Measurements from ENCODE around the gene SPDL1. TPM values are rescaled to one million over a fixed set of nuclear protein-coding genes. Genes with fewer than 3 reads are reported as not detected.
A peak's percentile ranks its signal among the peaks of the same experiment; 100 is the strongest.

Gene SPDL1
- total RNA-seq, 1 experiment from 2014 or later = 72.6 TPM

DNA sequence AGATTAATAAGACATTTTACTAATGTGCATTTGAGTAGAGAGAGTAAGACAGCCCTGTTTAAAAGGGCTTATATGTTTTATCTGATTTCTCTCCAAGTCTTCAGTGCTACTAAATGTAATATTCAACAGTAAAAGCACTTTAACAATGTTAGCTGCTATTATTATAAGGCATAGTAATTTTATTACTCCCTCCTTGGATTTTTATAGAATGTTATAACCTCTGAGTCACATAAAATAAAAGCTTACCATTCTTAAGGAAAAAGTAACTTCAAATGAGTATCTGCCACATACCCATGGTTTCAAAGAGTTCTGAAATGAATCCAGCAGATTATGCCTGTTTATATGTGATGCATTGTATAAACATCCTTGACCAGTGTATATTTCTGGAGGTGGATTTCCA lies 19.0 kb downstream of the SPDL1 start:
- Histone ChIP-seq H3K9me3 (ENCODE audit: control insufficient read depth, insufficient read depth, low read depth, low read length) (no peaks in the 10 kb centered on the region), H3K36me3 (ENCODE audit: control insufficient read depth, insufficient read depth, low read length) (peaks cover 45% of the 10 kb centered on the region), H3K4me3 (ENCODE audit: low read depth in 2 of 2, low read length in 2 of 2) (no peak overlapping the region), H3K27me3 (ENCODE audit: control insufficient read depth, insufficient read depth, low read length) (no peaks in the 10 kb centered on the region), H3K27ac (ENCODE audit: low read length) (peak overlapping the region; percentile 41; the same call in 1 of the 2 replicates), H3K4me1 (ENCODE audit: control insufficient read depth, insufficient read depth, low read length) (peaks cover 5% of the 10 kb centered on the region; the same call in 1 of the 2 replicates)
- TF ChIP-seq TCF7L2 (IDR thresholded peaks at IDR 0.05; ENCODE audit: low read depth, low read length) = peak; percentile 33; the same call in 1 of the 2 replicates
- no peak for TF ChIP-seq SIN3A (IDR thresholded peaks at IDR 0.05; ENCODE audit: borderline replicate concordance, insufficient read depth, low read depth, low read length)
- TF ChIP-seq, protein P1, sequence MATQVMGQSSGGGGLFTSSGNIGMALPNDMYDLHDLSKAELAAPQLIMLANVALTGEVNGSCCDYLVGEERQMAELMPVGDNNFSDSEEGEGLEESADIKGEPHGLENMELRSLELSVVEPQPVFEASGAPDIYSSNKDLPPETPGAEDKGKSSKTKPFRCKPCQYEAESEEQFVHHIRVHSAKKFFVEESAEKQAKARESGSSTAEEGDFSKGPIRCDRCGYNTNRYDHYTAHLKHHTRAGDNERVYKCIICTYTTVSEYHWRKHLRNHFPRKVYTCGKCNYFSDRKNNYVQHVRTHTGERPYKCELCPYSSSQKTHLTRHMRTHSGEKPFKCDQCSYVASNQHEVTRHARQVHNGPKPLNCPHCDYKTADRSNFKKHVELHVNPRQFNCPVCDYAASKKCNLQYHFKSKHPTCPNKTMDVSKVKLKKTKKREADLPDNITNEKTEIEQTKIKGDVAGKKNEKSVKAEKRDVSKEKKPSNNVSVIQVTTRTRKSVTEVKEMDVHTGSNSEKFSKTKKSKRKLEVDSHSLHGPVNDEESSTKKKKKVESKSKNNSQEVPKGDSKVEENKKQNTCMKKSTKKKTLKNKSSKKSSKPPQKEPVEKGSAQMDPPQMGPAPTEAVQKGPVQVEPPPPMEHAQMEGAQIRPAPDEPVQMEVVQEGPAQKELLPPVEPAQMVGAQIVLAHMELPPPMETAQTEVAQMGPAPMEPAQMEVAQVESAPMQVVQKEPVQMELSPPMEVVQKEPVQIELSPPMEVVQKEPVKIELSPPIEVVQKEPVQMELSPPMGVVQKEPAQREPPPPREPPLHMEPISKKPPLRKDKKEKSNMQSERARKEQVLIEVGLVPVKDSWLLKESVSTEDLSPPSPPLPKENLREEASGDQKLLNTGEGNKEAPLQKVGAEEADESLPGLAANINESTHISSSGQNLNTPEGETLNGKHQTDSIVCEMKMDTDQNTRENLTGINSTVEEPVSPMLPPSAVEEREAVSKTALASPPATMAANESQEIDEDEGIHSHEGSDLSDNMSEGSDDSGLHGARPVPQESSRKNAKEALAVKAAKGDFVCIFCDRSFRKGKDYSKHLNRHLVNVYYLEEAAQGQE (IDR thresholded peaks at IDR 0.05; ENCODE audit: insufficient read depth in 1 of 2, low read depth in 2 of 2, low read length in 1 of 2) = no peak
- TF ChIP-seq POLR2AphosphoS5 (IDR thresholded peaks at IDR 0.05; ENCODE audit: low read depth, low read length) = no peak
- TF ChIP-seq, protein P2, sequence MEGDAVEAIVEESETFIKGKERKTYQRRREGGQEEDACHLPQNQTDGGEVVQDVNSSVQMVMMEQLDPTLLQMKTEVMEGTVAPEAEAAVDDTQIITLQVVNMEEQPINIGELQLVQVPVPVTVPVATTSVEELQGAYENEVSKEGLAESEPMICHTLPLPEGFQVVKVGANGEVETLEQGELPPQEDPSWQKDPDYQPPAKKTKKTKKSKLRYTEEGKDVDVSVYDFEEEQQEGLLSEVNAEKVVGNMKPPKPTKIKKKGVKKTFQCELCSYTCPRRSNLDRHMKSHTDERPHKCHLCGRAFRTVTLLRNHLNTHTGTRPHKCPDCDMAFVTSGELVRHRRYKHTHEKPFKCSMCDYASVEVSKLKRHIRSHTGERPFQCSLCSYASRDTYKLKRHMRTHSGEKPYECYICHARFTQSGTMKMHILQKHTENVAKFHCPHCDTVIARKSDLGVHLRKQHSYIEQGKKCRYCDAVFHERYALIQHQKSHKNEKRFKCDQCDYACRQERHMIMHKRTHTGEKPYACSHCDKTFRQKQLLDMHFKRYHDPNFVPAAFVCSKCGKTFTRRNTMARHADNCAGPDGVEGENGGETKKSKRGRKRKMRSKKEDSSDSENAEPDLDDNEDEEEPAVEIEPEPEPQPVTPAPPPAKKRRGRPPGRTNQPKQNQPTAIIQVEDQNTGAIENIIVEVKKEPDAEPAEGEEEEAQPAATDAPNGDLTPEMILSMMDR (IDR thresholded peaks at IDR 0.05) = no peak
- no TSS peak for BruUV-seq (replicated peaks)
- in situ Hi-C loops (cut with HindIII; ENCODE audit: low pct_unique_long_range_greater_than_20kb, low sequenced_read_pairs) = no loop called here
- CTCF ChIA-PET = no interaction called here
- POLR2A ChIA-PET = no interaction called here
- DNase-seq (ENCODE audit: low read depth, low spot score) (no peak), ATAC-seq (peak; percentile 44; the same call in 1 of the 2 replicates)
- intact Hi-C loops (cut with micrococcal nuclease; ENCODE audit: unreplicated experiment) = no loop called here

DNA sequence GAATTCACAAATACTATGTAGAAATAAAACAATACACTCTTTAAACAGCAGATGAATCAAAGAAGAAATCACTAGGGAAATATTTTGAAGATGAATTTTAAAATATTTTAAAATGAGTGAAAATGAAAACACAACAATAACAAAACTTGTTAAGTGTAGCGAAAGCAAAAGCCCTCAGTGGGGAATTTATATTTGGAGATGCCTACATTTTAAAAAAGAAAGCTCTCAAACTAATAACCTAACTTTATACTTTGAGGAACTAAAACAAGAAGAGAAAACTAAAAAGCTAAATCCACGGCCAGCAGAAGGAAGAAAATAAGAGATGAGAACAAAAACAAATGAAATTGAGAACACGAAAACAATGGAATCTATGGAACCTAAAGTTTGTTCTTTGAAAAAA lies 22.7 kb downstream of the SPDL1 start:
- in situ Hi-C loops (cut with HindIII; ENCODE audit: low pct_unique_long_range_greater_than_20kb, low sequenced_read_pairs) = no loop called here
- Histone ChIP-seq H3K27me3 (ENCODE audit: control insufficient read depth, insufficient read depth, low read length) (no peaks in the 10 kb centered on the region), H3K4me1 (ENCODE audit: control insufficient read depth, insufficient read depth, low read length) (peaks cover 5% of the 10 kb centered on the region; the same call in 1 of the 2 replicates), H3K4me3 (ENCODE audit: low read depth in 2 of 2, low read length in 2 of 2) (no peak overlapping the region), H3K27ac (ENCODE audit: low read length) (no peak overlapping the region; the same call in 1 of the 2 replicates), H3K36me3 (ENCODE audit: control insufficient read depth, insufficient read depth, low read length) (peaks cover 17% of the 10 kb centered on the region), H3K9me3 (ENCODE audit: control insufficient read depth, insufficient read depth, low read depth, low read length) (peaks cover 5% of the 10 kb centered on the region; the same call in 1 of the 2 replicates)
- CTCF ChIA-PET = no interaction called here
- no peak for ATAC-seq
- TF ChIP-seq, protein P2 (IDR thresholded peaks at IDR 0.05) = no peak
- TF ChIP-seq SIN3A (IDR thresholded peaks at IDR 0.05; ENCODE audit: borderline replicate concordance, insufficient read depth, low read depth, low read length) (no peak), POLR2AphosphoS5 (IDR thresholded peaks at IDR 0.05; ENCODE audit: low read depth, low read length) (no peak)
- POLR2A ChIA-PET = no interaction called here
- intact Hi-C loops (cut with micrococcal nuclease; ENCODE audit: unreplicated experiment) = no loop called here
- no TSS peak for BruUV-seq (replicated peaks)
- DNase-seq (ENCODE audit: low read depth, low spot score) = no peak

All from Panc1 (cell line).